GM15510 (cell line): Measurements from ENCODE around the gene ABLIM3.

Source experiments
- POLR2A ChIP-seq: IDR thresholded peaks from 3 replicates; pipeline ENCODE4 v1.6.1; 2011; ENCODE audit warnings: borderline replicate concordance; ENCODE audit not compliant: insufficient read length; ENCODE audit errors: extremely low read depth

ABLIM3 gene

DNA sequence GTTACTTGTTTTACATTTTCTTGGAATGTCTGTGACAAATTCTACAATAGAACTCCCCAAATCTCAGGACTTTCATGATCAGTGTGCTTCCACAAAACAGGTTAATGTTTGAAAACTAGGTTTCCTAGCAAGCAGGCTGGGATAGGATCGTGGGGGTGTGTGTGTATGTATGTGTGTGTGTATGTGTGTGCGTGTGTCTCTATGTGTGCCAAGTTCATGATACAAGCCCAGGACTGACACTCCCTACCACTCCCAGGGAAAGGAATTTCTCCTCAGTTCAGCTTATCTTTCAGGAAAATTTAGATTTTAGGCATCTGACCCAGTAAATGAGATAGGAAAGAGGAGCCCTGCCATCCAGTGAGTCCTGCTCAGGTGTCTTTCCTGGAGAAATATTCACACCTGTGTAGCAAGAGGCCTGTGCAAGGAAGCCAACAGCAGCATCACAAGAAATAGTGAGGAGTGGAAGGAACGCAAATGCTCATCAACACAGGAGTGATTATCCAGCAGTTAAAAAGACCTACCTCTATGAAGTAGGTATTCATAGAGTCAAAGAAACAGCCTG is 13.8 kb upstream of the ABLIM3 start:
- TF ChIP-seq POLR2A: no peak

GRCh38 chr5:149128023-149128875 is 13.0 kb upstream of the ABLIM3 start:
- TF ChIP-seq POLR2A: no peak

GRCh38 chr5:149129181-149129580 is 12.1 kb upstream of the ABLIM3 start:
- no peak for TF ChIP-seq POLR2A

- TF ChIP-seq POLR2A: no peak
Measured at GRCh38 chr5:149130121-149130914, 11.0 kb upstream of the ABLIM3 start.

GRCh38 chr5:149132474-149132873 is 8.8 kb upstream of the ABLIM3 start:
- TF ChIP-seq POLR2A: no peak

GRCh38 chr5:149133795-149134777 is 7.2 kb upstream of the ABLIM3 start:
- TF ChIP-seq POLR2A: no peak

GRCh38 chr5:149134778-149135500 is 6.4 kb upstream of the ABLIM3 start:
- no peak for TF ChIP-seq POLR2A

DNA sequence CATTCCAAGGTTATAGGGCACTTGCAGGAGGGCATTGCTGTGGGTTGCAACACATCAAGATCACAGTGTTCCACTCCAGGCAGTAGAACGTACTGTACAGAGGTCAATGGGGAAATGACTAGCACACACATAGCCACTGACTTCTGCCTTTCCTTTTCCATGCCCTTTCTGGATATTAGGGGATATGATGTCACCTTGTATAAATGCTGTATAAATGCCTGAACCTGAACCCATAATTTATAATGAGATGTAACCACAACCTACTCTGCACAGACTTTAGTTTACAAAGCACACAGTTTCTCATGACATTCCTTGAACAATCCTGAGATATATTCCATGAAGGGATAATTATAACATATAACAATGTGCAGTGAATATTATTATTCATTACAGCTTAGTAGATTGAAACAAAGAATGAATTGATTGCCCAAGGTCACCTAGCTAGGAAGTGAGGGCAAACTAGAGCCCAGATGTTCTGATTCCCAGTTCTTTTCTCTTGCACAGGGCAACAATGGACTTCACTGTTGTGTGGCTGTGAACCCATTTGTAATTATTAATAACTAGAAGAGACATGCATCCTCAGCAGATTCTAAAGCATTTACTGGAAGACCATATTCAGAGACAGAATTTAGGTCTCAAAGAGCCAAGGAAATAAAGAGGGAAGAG is 5.6 kb upstream of the ABLIM3 start:
- TF ChIP-seq POLR2A: no peak

DNA sequence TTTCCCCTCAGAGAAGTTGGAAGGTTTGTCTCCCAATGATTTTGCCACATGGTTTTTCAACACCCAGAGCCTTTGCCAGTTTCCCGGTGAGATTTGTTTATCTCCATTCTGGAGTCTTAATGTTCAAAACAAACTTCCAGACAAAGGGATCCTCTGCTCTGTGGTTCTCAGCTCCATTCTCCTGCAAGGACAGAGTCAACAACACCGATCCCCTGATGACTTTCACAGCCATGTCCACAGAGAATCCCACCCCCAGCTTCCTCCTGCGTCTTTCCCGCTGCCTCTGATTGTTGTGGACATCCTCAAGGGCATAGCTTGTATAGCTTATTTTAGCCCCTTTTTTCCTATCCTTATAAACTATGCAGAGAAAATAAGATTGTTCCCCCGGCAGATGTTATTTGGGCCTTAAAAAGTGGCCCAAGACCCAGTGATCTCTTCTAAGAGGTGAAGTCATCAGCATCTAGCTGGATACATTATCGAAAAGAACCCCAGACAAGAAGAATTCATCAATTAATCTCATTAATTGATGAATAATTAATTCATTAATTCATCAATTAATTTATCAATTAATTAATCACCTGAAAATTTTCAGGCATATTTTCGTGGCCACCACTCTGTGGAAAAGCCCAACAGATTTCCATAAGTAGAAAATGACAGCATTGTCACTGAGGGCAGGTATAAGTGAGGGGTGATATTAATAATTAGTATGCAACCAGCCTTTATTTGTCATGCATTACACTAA is 2.9 kb upstream of the ABLIM3 start:
- no peak for TF ChIP-seq POLR2A

DNA sequence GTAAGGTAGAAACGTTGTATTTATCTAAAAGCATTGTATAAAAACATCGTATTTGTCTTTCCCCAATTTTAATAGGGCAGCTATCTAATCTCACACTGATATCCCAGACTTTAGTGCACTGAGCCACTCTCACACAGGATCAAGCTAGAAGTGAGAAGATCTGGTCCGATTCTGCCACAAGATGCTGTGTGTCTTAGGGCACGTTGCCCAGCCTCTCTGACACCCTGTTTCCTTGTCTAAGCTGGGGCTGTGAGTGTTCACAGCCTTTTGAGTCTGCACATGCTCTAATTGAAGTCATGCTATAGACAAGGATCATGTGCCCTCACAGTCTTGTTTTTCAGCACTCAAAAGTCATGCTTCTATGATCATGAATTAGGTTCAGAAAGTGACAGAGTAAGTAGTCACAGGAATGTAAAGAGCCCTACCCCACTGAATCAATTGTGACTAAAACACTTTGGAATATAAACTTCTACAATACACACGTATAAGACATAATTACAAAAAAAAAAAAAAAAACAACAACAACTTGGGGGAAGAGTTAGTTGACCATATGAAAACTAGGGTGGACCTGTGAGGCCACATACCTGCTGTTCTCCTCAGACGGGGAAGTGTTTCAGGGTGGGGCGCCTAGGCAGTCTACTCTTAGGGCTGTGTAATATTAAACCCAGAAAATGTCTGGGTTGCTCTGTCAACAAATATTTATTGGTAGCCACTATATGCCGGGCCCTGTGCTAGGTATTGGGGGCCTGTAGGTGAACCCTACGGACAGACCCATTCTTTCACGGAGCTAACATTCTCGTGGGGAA is 893 bp upstream of the ABLIM3 start:
- no peak for TF ChIP-seq POLR2A

DNA sequence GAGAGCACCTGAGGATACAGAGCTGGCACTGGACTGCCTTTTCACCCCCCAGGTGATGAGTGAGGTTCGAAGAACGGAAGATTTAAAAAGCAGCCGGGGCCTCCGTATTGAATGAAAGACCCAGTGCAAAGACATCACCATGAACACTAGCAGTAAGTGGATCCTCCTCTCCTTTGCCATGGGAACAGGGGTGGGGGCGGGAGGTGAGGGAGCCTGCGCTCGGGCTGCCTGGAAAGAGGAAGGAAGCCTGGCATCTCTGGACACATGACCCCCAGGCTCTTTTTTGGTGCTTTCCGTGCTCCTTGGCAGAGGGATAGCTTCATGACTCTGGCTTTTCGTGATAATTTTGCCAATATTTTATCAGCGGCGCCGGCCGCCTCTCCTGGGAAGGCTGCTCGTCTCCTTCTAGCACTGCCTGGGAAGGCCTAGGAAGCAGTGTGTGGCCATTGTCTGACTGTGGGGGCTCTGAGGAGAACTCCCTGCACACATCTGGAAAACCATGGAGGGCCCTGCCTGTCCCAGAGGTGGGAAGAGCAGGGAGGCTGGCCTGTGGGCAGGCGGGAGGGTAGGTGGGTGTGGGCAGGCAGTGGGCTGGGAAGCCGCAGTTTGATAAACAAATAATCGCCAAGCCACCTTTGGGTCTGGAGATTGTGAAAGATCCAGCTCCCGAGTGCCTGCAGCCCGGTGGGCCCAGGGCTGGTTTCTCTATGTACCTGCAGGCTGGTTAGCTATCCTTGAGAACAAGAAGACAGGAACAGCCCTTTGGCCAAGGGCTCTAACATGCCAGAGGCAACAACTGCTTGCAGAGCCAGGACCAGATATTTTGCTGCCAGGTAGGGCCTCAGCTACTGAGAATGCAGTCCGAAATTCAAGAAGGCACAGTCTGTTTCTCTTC is 911 bp downstream of the ABLIM3 start:
- TF ChIP-seq POLR2A: no peak
